Dermis lymphatic vessel endothelial cell (primary cell): Measurements from ENCODE around the gene COPG1. TPM values are rescaled to one million over a fixed set of nuclear protein-coding genes. Genes with fewer than 3 reads are reported as not detected.

Experiments
- total RNA-seq: library from RNA; depleted of rRNA; stranded (reverse); fragments of >200 nt; gene quantifications from 2 replicates; pipeline ENCODE4 v1.2.1, GENCODE V29; 2014

Gene COPG1
- total RNA-seq, result 173 and 221 TPM in 2 replicates

GRCh38 chr3:129249284-129250065 is at the start of gene COPG1:
COPG1 (plus strand) TSS chr3:129249606; CDS start chr3:129249710, 104 bp downstream.

GRCh38 chr3:129278439-129278965 is 29.1 kb downstream of the COPG1 start, which contains the start of gene HMCES:
HMCES (plus strand) TSS chr3:129278870; CDS start chr3:129279733, 863 bp downstream.

Other genes starting within 250 kb of the COPG1 start
- gene EFCC1, start 248.3 kb upstream of the COPG1 start, total RNA-seq, result 5.2 and 8.5 TPM in 2 replicates
- gene GP9, start 188.8 kb upstream of the COPG1 start, total RNA-seq, result 0.11 TPM in 1 of 2 replicates, not detected in the other
- 63.6 and 72.1 TPM in 2 replicates for gene RAB43, start 127.8 kb upstream of the COPG1 start, total RNA-seq
- gene ISY1, start 88.5 kb upstream of the COPG1 start, total RNA-seq, result 58.1 and 67.2 TPM in 2 replicates
- gene CNBP, start 65.7 kb upstream of the COPG1 start, total RNA-seq, result 303 and 305 TPM in 2 replicates
- 22.4 and 23.7 TPM in 2 replicates for gene HMCES, start 29.3 kb downstream of the COPG1 start, total RNA-seq
- under 0.01 and 0.11 TPM in 2 replicates for gene EFCAB12, start 179.0 kb downstream of the COPG1 start, total RNA-seq
- gene MBD4, start 190.3 kb downstream of the COPG1 start, total RNA-seq, result 23.2 and 33.7 TPM in 2 replicates
- gene IFT122, start 190.6 kb downstream of the COPG1 start, total RNA-seq, result 26.0 and 38.6 TPM in 2 replicates